TTC549 (cell line): Measurements from ENCODE around the gene GALK1.
"Not testable (repeated sequence)": the region's sequence is repeated elsewhere in the genome, so short reads cannot be mapped to it uniquely, and the experiment has no call there.

Experiments
- FAIRE-seq: peaks from 2 replicates; lab custom pipeline; 2012; peaks lifted over from hg19 to GRCh38; lab: Jason Lieb, UNC

GALK1 gene

GRCh38 chr17:75763613-75764416 is 1.2 kb downstream of the GALK1 start:
- no peak for FAIRE-seq

- no peak for FAIRE-seq
These were observed 1.8 kb downstream of the GALK1 start for GRCh38 chr17:75763269-75763607.

DNA sequence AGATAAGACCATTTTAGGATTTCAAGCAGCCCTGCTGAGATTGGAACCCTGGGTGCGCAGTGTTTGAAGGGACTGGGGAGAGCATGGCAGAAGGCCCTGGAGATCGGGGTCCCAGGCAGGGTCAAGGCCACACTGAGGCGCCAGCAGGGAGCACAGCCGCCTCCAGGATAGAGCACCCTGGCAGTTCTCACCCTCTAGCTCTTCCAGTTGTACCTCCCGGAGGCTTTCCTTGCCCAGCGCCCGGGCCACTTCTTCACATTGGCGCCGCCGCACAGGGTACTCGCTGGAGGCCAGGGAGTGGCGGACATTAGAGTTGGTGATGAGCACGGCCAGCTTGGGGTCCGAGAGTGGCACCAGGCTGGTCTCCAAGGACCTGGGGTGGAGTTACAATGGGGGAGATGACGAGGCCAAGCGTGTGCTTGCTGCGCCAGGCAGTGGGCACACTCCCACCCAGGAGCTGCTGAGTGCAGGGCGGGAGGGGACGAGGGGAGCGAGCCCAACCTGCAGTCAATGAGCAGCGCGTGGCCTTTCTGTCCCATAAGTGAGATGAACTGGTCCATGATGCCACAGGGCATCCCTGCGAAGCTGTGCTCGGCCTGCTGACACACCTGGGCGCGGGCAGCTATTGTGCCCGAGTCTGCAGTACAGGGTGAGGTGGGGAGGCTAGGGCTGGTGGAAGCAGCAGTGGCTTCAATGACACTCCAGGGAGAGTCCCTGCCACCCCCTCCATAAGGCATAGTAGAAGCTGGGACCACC is 2.3 kb downstream of the GALK1 start:
- no peak for FAIRE-seq

DNA sequence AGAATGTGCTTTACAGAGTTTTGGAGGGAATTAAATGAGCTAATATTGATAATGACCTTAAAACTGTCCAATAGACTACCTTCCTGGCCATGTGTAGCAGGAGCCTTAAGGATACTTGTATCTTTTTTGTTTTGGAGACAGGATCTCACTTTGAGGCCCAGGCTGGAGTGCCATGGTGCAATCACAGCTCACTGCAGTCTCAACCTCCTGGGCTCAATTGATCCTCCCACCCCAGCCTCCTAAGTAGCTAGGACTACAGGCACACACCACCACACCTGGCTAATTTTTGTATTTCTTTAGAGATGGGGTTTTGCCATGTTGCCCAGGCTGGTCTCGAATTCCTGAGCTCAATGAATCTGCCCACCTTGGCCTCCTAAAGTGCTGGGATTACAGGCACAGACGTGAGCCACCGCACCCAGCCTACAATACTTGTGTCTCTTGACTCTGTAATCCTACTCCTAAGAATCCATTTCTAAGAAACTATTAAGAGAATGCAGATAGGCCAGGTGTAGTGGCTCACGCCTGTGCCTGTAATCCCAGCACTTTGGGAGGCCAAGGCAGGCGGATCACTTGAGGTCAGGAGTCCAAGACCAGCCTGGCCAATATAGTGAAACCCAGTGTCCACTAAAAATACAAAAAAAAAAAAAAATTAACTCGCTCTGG is 4.9 kb downstream of the GALK1 start:
- not testable (repeated sequence) for FAIRE-seq

GRCh38 chr17:75759457-75759856 is 5.5 kb downstream of the GALK1 start:
- no peak for FAIRE-seq

DNA sequence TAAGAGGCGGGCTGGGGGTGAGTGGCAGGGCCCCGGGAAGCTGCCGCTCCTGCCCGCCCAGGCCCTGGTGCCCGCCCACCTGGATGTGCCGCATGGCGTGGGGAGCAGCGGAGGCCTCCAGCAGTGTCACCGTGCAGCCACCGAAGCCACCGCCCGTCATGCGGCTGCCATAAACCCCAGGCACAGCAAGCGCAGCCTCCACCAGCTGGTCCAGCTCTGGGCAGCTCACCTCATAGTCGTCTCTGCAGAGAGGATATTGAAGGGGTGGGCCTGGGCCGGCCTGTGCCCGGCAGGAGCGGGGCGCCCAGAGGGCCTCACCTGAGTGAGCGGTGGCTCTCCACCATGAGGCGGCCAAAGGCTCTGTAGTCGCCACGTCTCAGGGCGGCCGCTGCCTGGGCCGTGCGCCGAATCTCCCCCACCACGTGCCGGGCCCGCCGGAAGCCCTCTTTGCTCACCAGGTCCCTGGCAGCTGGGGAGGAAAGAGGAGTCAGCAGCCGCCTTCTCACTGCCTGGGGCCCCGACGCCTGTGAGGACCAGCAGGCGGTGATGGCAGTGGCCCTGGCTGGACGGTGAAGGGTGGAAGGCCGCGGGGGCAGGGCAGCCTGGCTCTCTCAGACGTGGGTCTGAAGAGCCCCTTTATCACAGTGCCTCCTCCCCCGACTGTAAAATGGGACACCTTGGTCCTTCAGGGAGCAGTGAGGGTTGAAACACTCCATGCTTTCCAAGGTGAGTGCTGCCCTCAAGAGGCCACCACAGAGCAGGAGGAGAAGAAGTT is 6.7 kb downstream of the GALK1 start:
- no peak for FAIRE-seq

DNA sequence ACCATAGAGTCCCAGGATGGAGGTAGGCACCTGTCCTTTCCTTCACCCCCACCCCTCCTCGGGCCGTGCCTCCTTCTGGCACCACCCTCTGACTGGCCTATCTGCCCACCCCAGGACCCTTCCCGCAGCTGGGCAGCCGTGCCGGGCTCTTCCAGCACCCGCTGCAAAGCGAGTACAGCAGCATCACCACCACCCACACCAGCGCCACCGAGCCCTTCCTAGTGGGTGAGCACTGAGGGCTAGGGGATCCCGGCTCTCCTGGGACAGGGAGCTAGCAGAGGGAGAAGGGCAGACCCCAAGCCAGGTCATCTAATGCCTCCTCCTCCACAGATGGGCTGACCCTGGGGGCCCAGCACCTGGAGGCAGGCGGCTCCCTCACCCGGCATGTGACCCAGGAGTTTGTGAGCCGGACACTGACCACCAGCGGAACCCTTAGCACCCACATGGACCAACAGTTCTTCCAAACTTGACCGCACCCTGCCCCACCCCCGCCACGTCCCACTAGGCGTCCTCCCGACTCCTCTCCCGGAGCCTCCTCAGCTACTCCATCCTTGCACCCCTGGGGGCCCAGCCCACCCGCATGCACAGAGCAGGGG is 7.8 kb downstream of the GALK1 start:
- no peak for FAIRE-seq

DNA sequence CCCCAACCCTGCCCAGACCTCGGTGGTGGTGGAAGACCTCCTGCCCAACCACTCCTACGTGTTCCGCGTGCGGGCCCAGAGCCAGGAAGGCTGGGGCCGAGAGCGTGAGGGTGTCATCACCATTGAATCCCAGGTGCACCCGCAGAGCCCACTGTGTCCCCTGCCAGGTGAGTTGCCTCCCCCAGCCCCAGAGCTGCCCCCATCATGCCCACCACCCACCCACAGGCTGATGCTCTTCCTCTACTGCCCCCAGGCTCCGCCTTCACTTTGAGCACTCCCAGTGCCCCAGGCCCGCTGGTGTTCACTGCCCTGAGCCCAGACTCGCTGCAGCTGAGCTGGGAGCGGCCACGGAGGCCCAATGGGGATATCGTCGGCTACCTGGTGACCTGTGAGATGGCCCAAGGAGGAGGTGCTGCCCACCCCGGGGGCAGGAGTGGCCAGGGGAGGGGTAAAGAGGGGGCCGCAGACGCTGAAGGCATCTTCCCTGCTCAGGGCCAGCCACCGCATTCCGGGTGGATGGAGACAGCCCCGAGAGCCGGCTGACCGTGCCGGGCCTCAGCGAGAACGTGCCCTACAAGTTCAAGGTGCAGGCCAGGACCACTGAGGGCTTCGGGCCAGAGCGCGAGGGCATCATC is 8.4 kb downstream of the GALK1 start:
- FAIRE-seq = no peak

- FAIRE-seq = no peak
These were observed 9.0 kb downstream of the GALK1 start for GRCh38 chr17:75755990-75756389.

- no peak for FAIRE-seq
These were observed 9.6 kb downstream of the GALK1 start for GRCh38 chr17:75755205-75755901.

- no peak for FAIRE-seq
These were observed 10.4 kb downstream of the GALK1 start for GRCh38 chr17:75754378-75755204.

DNA sequence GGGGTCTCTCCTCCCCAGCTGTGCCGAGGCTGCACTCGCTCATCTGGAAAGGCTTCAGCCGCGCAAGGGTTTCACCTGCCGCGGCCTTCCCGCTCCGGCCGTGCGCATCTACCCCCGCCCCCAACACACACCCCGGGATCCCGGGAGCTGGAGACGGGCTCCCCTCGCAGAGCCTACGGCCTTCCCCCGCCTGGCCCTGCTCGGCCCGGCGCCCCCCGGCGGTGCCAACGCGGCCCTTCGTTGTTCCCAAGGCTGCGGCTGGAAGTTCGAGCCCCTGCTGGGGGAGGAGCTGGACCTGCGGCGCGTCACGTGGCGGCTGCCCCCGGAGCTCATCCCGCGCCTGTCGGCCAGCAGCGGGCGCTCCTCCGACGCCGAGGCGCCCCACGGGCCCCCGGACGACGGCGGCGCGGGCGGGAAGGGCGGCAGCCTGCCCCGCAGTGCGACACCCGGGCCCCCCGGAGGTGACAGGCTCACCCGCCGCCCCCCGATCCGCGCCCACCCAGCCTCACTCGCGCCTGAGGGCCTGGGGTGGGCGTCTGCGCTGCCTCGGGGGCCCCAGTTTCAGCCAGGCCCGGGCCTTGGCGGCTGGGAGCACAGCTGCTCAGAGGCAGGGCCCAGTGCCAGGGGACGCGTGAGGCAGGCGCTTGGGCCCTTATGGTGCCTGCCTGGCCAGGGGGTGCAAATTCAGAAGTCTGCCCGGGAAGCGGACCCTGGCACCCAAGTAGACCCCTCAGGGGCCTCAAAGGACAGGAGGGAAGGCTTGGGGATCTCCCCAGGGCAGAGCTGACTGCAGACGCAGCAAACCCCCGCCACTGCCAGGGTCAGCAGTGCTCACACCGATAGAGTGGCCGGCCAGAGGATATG is 11.2 kb downstream of the GALK1 start:
- no peak for FAIRE-seq

GRCh38 chr17:75752802-75753513 is 12.0 kb downstream of the GALK1 start:
- no peak for FAIRE-seq

GRCh38 chr17:75752405-75752709 is 12.6 kb downstream of the GALK1 start:
- no peak for FAIRE-seq

GRCh38 chr17:75751676-75752404 is 13.2 kb downstream of the GALK1 start:
- FAIRE-seq = no peak

GRCh38 chr17:75750661-75751423 is 14.2 kb downstream of the GALK1 start:
- FAIRE-seq = no peak
